CD4-positive, alpha-beta T cell (primary cell): ENCODE measurements around the gene SBK1. TPM values are rescaled to one million over a fixed set of nuclear protein-coding genes. Genes with fewer than 3 reads are reported as not detected.
A peak's percentile ranks its signal among the peaks of the same experiment; 100 is the strongest.

ENCODE experiments used
- ATAC-seq: fragments of 200-7000 bp; cut with Tn5 transposase; one replicate; pipeline ENCODE4 v1.10.0; 2022; ENCODE audit warnings: mild to moderate bottlenecking; ENCODE audit not compliant: poor library complexity
- CTCF ChIA-PET: fragments of 350-600 bp; sonication (Branson Sonifier 250); formaldehyde crosslinking; loops from one replicate; lab custom pipeline; 2021; ENCODE audit warnings: antibody characterized with exemption, inconsistent platforms; lab: Charles Lee
- POLR2A ChIA-PET: fragments of 350-600 bp; sonication (Branson Sonifier 250); formaldehyde crosslinking; loops from one replicate; lab custom pipeline; 2021; ENCODE audit warnings: antibody characterized with exemption, inconsistent platforms; lab: Charles Lee
- DNase-seq, 14 experiments: peaks; one replicate each; pipeline ENCODE4 v3.0.0-alpha.2; 2013 to 2020; ENCODE audit warnings: mixed read lengths in 2 of 14
- H3K27ac ChIP-seq, 2 donors: one replicate each; pipeline versions ENCODE4 v1.5.1 to v1.7.0; 2013; ENCODE audit warnings: low read length in 2 of 2, low read depth in 1 of 2, mild to moderate bottlenecking in 1 of 2
- H3K27me3 ChIP-seq, 2 experiments: 1 replicate in 1 of 2; 2 replicates in 1 of 2; pipeline versions ENCODE4 v1.6.1 to v1.7.0; 2013; ENCODE audit warnings: low read length in 2 of 2, control low read depth in 1 of 2, mild to moderate bottlenecking in 1 of 2, moderate library complexity in 1 of 2; ENCODE audit not compliant: insufficient read depth in 2 of 2, control insufficient read depth in 1 of 2
- H3K36me3 ChIP-seq: one replicate; pipeline ENCODE4 v1.6.1; 2013; ENCODE audit warnings: low read length, control low read depth; ENCODE audit not compliant: insufficient read depth
- H3K4me1 ChIP-seq: one replicate; pipeline ENCODE4 v1.6.1; 2013; ENCODE audit warnings: low read length, control low read depth; ENCODE audit not compliant: insufficient read depth
- H3K4me3 ChIP-seq: one replicate; pipeline ENCODE4 v1.5.1; 2013; ENCODE audit warnings: mild to moderate bottlenecking, low read length, moderate library complexity
- H3K9me3 ChIP-seq, 2 experiments: 1 replicate in 1 of 2; 2 replicates in 1 of 2; pipeline versions ENCODE4 v1.6.1 to v1.7.0; 2013; ENCODE audit warnings: low read length in 2 of 2, mild to moderate bottlenecking in 2 of 2, control low read depth in 1 of 2, moderate library complexity in 1 of 2; ENCODE audit not compliant: control insufficient read depth in 1 of 2, insufficient read depth in 1 of 2
- H3K27ac Mint-ChIP-seq: one replicate; pipeline ENCODE4 v1.8.0; 2020; ENCODE audit warnings: mixed read lengths
- H3K27me3 Mint-ChIP-seq: one replicate; pipeline ENCODE4 v1.8.0; 2021; ENCODE audit warnings: mixed read lengths
- H3K36me3 Mint-ChIP-seq: one replicate; pipeline ENCODE4 v1.8.0; 2021; ENCODE audit warnings: low read depth, mixed read lengths
- H3K4me1 Mint-ChIP-seq: one replicate; pipeline ENCODE4 v1.8.0; 2021; ENCODE audit warnings: low read depth, mixed read lengths
- H3K4me3 Mint-ChIP-seq: one replicate; pipeline ENCODE4 v1.8.0; 2020; ENCODE audit warnings: mild to moderate bottlenecking, mixed read lengths
- H3K9me3 Mint-ChIP-seq: one replicate; pipeline ENCODE4 v1.8.0; 2020; ENCODE audit warnings: mixed read lengths
- CTCF ChIP-seq: fragments of 200-600 bp; IDR thresholded peaks from one replicate; pipeline ENCODE4 v1.8.0; 2022; ENCODE audit warnings: antibody characterized with exemption, mild to moderate bottlenecking
- intact Hi-C, 2 experiments: fragments of 100-400 bp; cut with DNase I in 1 of 2; cut with micrococcal nuclease in 1 of 2; formaldehyde crosslinking; loops; one replicate each; pipeline versions ENCODE4 v1.15.1 to v1.9.0; 2023 to 2025; cut with DNase I, micrococcal nuclease
- total RNA-seq, 174 experiments: library from RNA in 2 of 174; stranded (reverse) in 2 of 174; gene quantifications; one replicate each; pipeline ENCODE4 v1.2.3 and lab custom pipeline; 2021 to 2026

SBK1 gene
- total RNA-seq, 2 experiments from 2014 or later = 13.0 to 13.5 TPM

- intact Hi-C loops = loop anchor here (1.0 to 10.0 kb wide), 4 partner anchors 39 to 342 kb away; no protein-coding TSS in a partner anchor
- DNase-seq (peak; percentile 61 to 86 (median 70)), ATAC-seq (peak; percentile 75)
- H3K27me3 ChIP-seq = no peaks in the 10 kb centered on the region
- CTCF ChIA-PET = interaction anchor here (0.9 to 2.4 kb wide), 9 partner anchors 9 to 99 kb away, joined by 3 to 60 read pairs (median 4); partner anchors contain the start of gene SBK1
- POLR2A ChIA-PET = interaction anchor here (0.6 to 1.4 kb wide), 2 partner anchors 38 to 40 kb away, joined by 3 to 10 read pairs; no protein-coding TSS in a partner anchor
- H3K4me3 ChIP-seq = no peak overlapping the region
- Mint-ChIP-seq H3K4me1 (peaks cover 28% of the 10 kb centered on the region), H3K4me3 (peak overlapping the region; percentile 38), H3K36me3 (peaks cover 36% of the 10 kb centered on the region), H3K27me3 (no peaks in the 10 kb centered on the region), H3K9me3 (no peaks in the 10 kb centered on the region), H3K27ac (peak overlapping the region; percentile 78)
- no peak overlapping the region for H3K27ac ChIP-seq
- H3K36me3 ChIP-seq = peaks cover 15% of the 10 kb centered on the region
- peaks cover 50% of the 10 kb centered on the region for H3K4me1 ChIP-seq
- peak; percentile 95 for TF ChIP-seq CTCF
- H3K9me3 ChIP-seq = no peaks in the 10 kb centered on the region
Measured at GRCh38 chr16:28317040-28317880, 24.9 kb downstream of the SBK1 start.

DNA sequence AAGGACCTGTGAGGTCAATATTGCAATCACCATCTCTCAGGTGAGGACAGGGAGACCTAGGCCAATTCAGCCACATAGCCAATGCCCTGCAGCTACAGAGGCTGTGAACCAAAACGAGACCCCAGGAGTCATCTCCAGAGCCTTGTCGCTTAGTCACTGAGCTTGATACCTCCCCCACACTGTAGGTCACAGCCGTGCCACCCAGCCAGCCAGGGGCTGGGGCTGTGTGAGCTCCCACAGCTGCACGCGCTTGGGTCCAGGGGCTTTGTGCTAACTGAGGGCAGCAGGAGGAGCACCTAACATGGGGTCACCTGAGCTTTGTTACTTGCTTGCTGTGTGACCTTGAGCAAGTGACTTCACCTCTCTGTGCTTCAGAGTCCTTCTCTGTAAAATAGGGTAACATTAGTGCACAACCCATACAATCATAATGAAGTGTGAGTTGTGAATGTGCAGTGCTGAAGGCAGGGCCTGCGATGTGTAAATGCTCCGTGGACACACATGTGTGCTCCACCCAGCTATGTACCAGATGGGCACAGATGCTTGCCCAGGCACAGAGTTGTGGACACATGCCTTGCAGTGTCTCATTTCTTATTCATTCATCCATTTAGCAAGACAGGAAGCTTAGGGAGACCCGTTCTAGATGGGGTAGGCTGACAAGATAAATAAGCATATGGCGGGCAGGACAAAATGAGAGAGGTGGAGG is 25.9 kb downstream of the SBK1 start:
- Mint-ChIP-seq H3K27me3 (no peaks in the 10 kb centered on the region), H3K4me3 (no peak overlapping the region), H3K36me3 (peaks cover 38% of the 10 kb centered on the region), H3K4me1 (peaks cover 22% of the 10 kb centered on the region), H3K27ac (no peak overlapping the region), H3K9me3 (no peaks in the 10 kb centered on the region)
- Histone ChIP-seq H3K4me3 (no peak overlapping the region), H3K9me3 (no peaks in the 10 kb centered on the region), H3K27ac (no peak overlapping the region), H3K36me3 (peaks cover 17% of the 10 kb centered on the region), H3K4me1 (peaks cover 40% of the 10 kb centered on the region), H3K27me3 (no peaks in the 10 kb centered on the region)
- intact Hi-C loops = loop anchor here in 1 of 2 experiments (10.0 kb wide), 1 partner anchor 343 kb away; no protein-coding TSS in a partner anchor
- TF ChIP-seq CTCF = no peak
- no peak for DNase-seq
- CTCF ChIA-PET = interaction anchor here (1.0 to 2.4 kb wide), 3 partner anchors 18 to 39 kb away, joined by 3 to 60 read pairs (median 18); partner anchors contain the start of gene SBK1
- POLR2A ChIA-PET = interaction anchor here (0.6 to 1.4 kb wide), 3 partner anchors 39 to 65 kb away, joined by 3 to 10 read pairs (median 3); no protein-coding TSS in a partner anchor
- ATAC-seq = no peak

GRCh38 chr16:28319476-28320022 is 27.2 kb downstream of the SBK1 start:
- POLR2A ChIA-PET = interaction anchor here (0.6 kb wide), 1 partner anchor 172 kb away, joined by 3 read pairs; the partner anchor contains the start of gene CLN3

More at GRCh38 chr16:28319476-28320022, 27.2 kb downstream of the SBK1 start:
- H3K27me3 Mint-ChIP-seq = no peaks in the 10 kb centered on the region
- H3K4me1 ChIP-seq = peaks cover 31% of the 10 kb centered on the region
- peaks cover 38% of the 10 kb centered on the region for H3K36me3 Mint-ChIP-seq
- CTCF ChIA-PET = no interaction called here
- H3K27ac ChIP-seq = no peak overlapping the region
- no peaks in the 10 kb centered on the region for H3K9me3 ChIP-seq
- no peaks in the 10 kb centered on the region for H3K27me3 ChIP-seq
- no peak overlapping the region for H3K4me3 Mint-ChIP-seq
- H3K4me3 ChIP-seq = no peak overlapping the region
- peaks cover 20% of the 10 kb centered on the region for H3K4me1 Mint-ChIP-seq
- no peaks in the 10 kb centered on the region for H3K9me3 Mint-ChIP-seq
- no peak for ATAC-seq
- H3K27ac Mint-ChIP-seq = no peak overlapping the region
- no peak for TF ChIP-seq CTCF
- H3K36me3 ChIP-seq = peaks cover 17% of the 10 kb centered on the region
- intact Hi-C loops = loop anchor here in 1 of 2 experiments (10.0 kb wide), 1 partner anchor 345 kb away; no protein-coding TSS in a partner anchor
- DNase-seq = no peak
